Activated naive CD4-positive, alpha-beta T cell treated with anti-CD3 and anti-CD28 coated beads, Interleukin-2, amount 10 ng/mL, durations not matched to agents 7 days and 5 days (primary cell): ENCODE results near the gene CFAP77.

Source experiments
- CTCF ChIA-PET: fragments of 350-600 bp; sonication (Branson Sonifier 250); formaldehyde crosslinking; loops from one replicate; lab custom pipeline; 2021; ENCODE audit warnings: antibody characterized with exemption; lab: Charles Lee
- DNase-seq: peaks from one replicate; pipeline ENCODE4 v3.0.0-alpha.2; 2020
- H3K27ac Mint-ChIP-seq: one replicate; pipeline ENCODE4 v1.8.0; 2021; ENCODE audit warnings: mild to moderate bottlenecking, moderate library complexity, mixed read lengths
- H3K27me3 Mint-ChIP-seq: one replicate; pipeline ENCODE4 v1.8.0; 2021; ENCODE audit warnings: mild to moderate bottlenecking, mixed read lengths
- H3K36me3 Mint-ChIP-seq: one replicate; pipeline ENCODE4 v1.8.0; 2021; ENCODE audit warnings: mixed read lengths
- H3K4me1 Mint-ChIP-seq: one replicate; pipeline ENCODE4 v1.8.0; 2021; ENCODE audit warnings: mixed read lengths
- H3K4me3 Mint-ChIP-seq: one replicate; pipeline ENCODE4 v1.8.0; 2021; ENCODE audit warnings: mild to moderate bottlenecking, moderate library complexity, mixed read lengths
- H3K9me3 Mint-ChIP-seq: one replicate; pipeline ENCODE4 v1.8.0; 2021; ENCODE audit warnings: mixed read lengths

Gene CFAP77

GRCh38 chr9:132537352-132537751, 127.3 kb downstream of the CFAP77 start:
- H3K4me3 Mint-ChIP-seq, result no peak overlapping the region
- no peak overlapping the region for H3K27ac Mint-ChIP-seq
- CTCF ChIA-PET, result interaction anchor here (0.8 kb wide), 1 partner anchor 30 kb away, joined by 3 read pairs; no protein-coding TSS in a partner anchor
- H3K36me3 Mint-ChIP-seq, result no peaks in the 10 kb centered on the region
- no peaks in the 10 kb centered on the region for H3K4me1 Mint-ChIP-seq
- H3K9me3 Mint-ChIP-seq, result peaks cover 3% of the 10 kb centered on the region
- no peak for DNase-seq
- peaks cover 5% of the 10 kb centered on the region for H3K27me3 Mint-ChIP-seq

GRCh38 chr9:132538071-132538470, 128.1 kb downstream of the CFAP77 start:
- H3K27ac Mint-ChIP-seq, result no peak overlapping the region

GRCh38 chr9:132539096-132539495, 129.1 kb downstream of the CFAP77 start:
- no peak overlapping the region for H3K4me3 Mint-ChIP-seq
- H3K9me3 Mint-ChIP-seq, result peaks cover 3% of the 10 kb centered on the region
- H3K27me3 Mint-ChIP-seq, result peaks cover 11% of the 10 kb centered on the region
- CTCF ChIA-PET, result no interaction called here
- no peak overlapping the region for H3K27ac Mint-ChIP-seq
- no peaks in the 10 kb centered on the region for H3K36me3 Mint-ChIP-seq
- no peaks in the 10 kb centered on the region for H3K4me1 Mint-ChIP-seq
- DNase-seq, result no peak

More at GRCh38 chr9:132538071-132538470, 128.1 kb downstream of the CFAP77 start:
- no peaks in the 10 kb centered on the region for H3K36me3 Mint-ChIP-seq
- no peak overlapping the region for H3K4me3 Mint-ChIP-seq
- no peaks in the 10 kb centered on the region for H3K4me1 Mint-ChIP-seq
- CTCF ChIA-PET, result no interaction called here
- H3K9me3 Mint-ChIP-seq, result peaks cover 3% of the 10 kb centered on the region
- DNase-seq, result no peak
- H3K27me3 Mint-ChIP-seq, result peaks cover 3% of the 10 kb centered on the region

- CTCF ChIA-PET, result no interaction called here
- no peak for DNase-seq
- Mint-ChIP-seq H3K36me3 (no peaks in the 10 kb centered on the region), H3K27ac (no peak overlapping the region), H3K27me3 (peaks cover 30% of the 10 kb centered on the region), H3K4me3 (no peak overlapping the region), H3K9me3 (no peaks in the 10 kb centered on the region), H3K4me1 (no peaks in the 10 kb centered on the region)
Observed at GRCh38 chr9:132541051-132541450, 131.0 kb downstream of the CFAP77 start.

GRCh38 chr9:132541870-132542830, 132.1 kb downstream of the CFAP77 start:
- Mint-ChIP-seq H3K36me3 (no peaks in the 10 kb centered on the region), H3K9me3 (no peaks in the 10 kb centered on the region), H3K4me1 (no peaks in the 10 kb centered on the region), H3K27ac (no peak overlapping the region), H3K27me3 (peaks cover 41% of the 10 kb centered on the region), H3K4me3 (no peak overlapping the region)
- CTCF ChIA-PET, result no interaction called here
- no peak for DNase-seq

GRCh38 chr9:132543251-132543650, 133.2 kb downstream of the CFAP77 start:
- peaks cover 49% of the 10 kb centered on the region for H3K27me3 Mint-ChIP-seq
- DNase-seq, result no peak
- H3K9me3 Mint-ChIP-seq, result no peaks in the 10 kb centered on the region
- H3K4me1 Mint-ChIP-seq, result no peaks in the 10 kb centered on the region
- H3K4me3 Mint-ChIP-seq, result no peak overlapping the region
- no peaks in the 10 kb centered on the region for H3K36me3 Mint-ChIP-seq
- CTCF ChIA-PET, result no interaction called here
- no peak overlapping the region for H3K27ac Mint-ChIP-seq

- CTCF ChIA-PET, result interaction anchor here (0.7 kb wide), 1 partner anchor 729 kb away, joined by 3 read pairs; no protein-coding TSS in a partner anchor
- Mint-ChIP-seq H3K27ac (no peak overlapping the region), H3K4me1 (no peaks in the 10 kb centered on the region), H3K36me3 (no peaks in the 10 kb centered on the region), H3K9me3 (no peaks in the 10 kb centered on the region), H3K4me3 (no peak overlapping the region), H3K27me3 (peaks cover 49% of the 10 kb centered on the region)
- no peak for DNase-seq
Observed at GRCh38 chr9:132543960-132544359, 133.9 kb downstream of the CFAP77 start.

- Mint-ChIP-seq H3K27me3 (peaks cover 49% of the 10 kb centered on the region), H3K36me3 (no peaks in the 10 kb centered on the region), H3K4me3 (no peak overlapping the region), H3K9me3 (no peaks in the 10 kb centered on the region), H3K4me1 (no peaks in the 10 kb centered on the region), H3K27ac (no peak overlapping the region)
- no peak for DNase-seq
- CTCF ChIA-PET, result no interaction called here
Observed at GRCh38 chr9:132545578-132545977, 135.6 kb downstream of the CFAP77 start.

GRCh38 chr9:132546148-132547051, 136.4 kb downstream of the CFAP77 start:
- H3K36me3 Mint-ChIP-seq, result no peaks in the 10 kb centered on the region
- no peak overlapping the region for H3K27ac Mint-ChIP-seq
- H3K9me3 Mint-ChIP-seq, result no peaks in the 10 kb centered on the region
- CTCF ChIA-PET, result interaction anchor here (0.6 kb wide), 1 partner anchor 1404 kb away, joined by 3 read pairs; no protein-coding TSS in a partner anchor
- H3K27me3 Mint-ChIP-seq, result peaks cover 54% of the 10 kb centered on the region
- H3K4me1 Mint-ChIP-seq, result no peaks in the 10 kb centered on the region
- no peak for DNase-seq
- H3K4me3 Mint-ChIP-seq, result no peak overlapping the region

- H3K27ac Mint-ChIP-seq, result no peak overlapping the region
- no peaks in the 10 kb centered on the region for H3K36me3 Mint-ChIP-seq
- DNase-seq, result no peak
- peaks cover 54% of the 10 kb centered on the region for H3K27me3 Mint-ChIP-seq
- CTCF ChIA-PET, result interaction anchor here (0.6 kb wide), 1 partner anchor 1404 kb away, joined by 3 read pairs; no protein-coding TSS in a partner anchor
- no peaks in the 10 kb centered on the region for H3K9me3 Mint-ChIP-seq
- H3K4me1 Mint-ChIP-seq, result no peaks in the 10 kb centered on the region
- no peak overlapping the region for H3K4me3 Mint-ChIP-seq
Observed at GRCh38 chr9:132547052-132547431, 137.0 kb downstream of the CFAP77 start.

GRCh38 chr9:132547436-132547835, 137.4 kb downstream of the CFAP77 start:
- no peak overlapping the region for H3K27ac Mint-ChIP-seq
- peaks cover 54% of the 10 kb centered on the region for H3K27me3 Mint-ChIP-seq
- DNase-seq, result no peak
- CTCF ChIA-PET, result interaction anchor here (0.6 kb wide), 1 partner anchor 1405 kb away, joined by 3 read pairs; no protein-coding TSS in a partner anchor
- H3K36me3 Mint-ChIP-seq, result no peaks in the 10 kb centered on the region
- no peaks in the 10 kb centered on the region for H3K9me3 Mint-ChIP-seq
- no peaks in the 10 kb centered on the region for H3K4me1 Mint-ChIP-seq
- no peak overlapping the region for H3K4me3 Mint-ChIP-seq

GRCh38 chr9:132547976-132548730, 138.1 kb downstream of the CFAP77 start:
- DNase-seq, result no peak
- peaks cover 53% of the 10 kb centered on the region for H3K27me3 Mint-ChIP-seq
- H3K27ac Mint-ChIP-seq, result no peak overlapping the region
- CTCF ChIA-PET, result no interaction called here
- H3K36me3 Mint-ChIP-seq, result no peaks in the 10 kb centered on the region
- no peaks in the 10 kb centered on the region for H3K4me1 Mint-ChIP-seq
- H3K9me3 Mint-ChIP-seq, result no peaks in the 10 kb centered on the region
- H3K4me3 Mint-ChIP-seq, result no peak overlapping the region

- Mint-ChIP-seq H3K27ac (no peak overlapping the region), H3K4me3 (no peak overlapping the region), H3K9me3 (no peaks in the 10 kb centered on the region), H3K36me3 (no peaks in the 10 kb centered on the region), H3K27me3 (peaks cover 48% of the 10 kb centered on the region), H3K4me1 (no peaks in the 10 kb centered on the region)
- DNase-seq, result no peak
- CTCF ChIA-PET, result no interaction called here
Observed at GRCh38 chr9:132548751-132549640, 139.0 kb downstream of the CFAP77 start.
